Measurements from ENCODE around the gene ANAPC2.
A peak's percentile ranks its signal among the peaks of the same experiment; 100 is the strongest.

ANAPC2 gene

DNA sequence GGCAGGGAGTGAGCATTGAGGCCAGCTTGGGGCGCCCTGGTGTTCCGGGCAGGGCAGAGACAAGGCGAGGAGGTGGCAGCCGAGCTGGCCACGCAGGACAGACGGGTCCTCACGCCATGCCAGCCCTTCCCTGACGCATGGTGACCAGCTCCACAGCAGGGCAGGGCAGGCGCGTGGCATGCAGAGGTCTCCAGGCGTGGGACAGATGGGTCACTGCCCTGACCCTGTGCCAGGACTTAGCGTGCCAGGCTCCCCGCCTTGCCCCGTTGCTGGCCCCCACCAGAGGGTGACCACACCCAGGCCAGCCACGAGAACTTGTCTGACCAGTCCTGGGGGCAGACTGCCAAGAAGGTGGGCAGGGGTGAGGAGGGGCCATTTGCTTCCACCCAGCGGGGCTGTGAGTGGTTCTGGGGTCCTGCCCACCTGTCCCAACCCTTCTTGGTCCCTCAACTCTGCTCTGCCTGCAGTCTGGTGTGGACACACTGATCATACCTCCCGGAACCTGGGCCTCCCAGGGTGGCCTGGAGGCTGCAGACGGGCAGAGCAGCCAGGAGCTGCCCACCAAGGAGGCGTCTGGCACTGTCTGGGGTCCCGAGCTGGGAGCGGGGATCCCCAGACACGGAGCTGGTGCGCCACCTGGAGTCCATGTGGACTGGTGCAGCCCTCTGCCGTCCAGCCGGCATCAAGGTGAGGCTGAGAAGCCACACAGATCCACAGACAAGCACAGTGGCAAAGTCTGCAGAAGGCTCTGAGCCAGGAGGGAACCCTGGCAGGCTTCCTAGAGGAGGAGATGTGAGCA is 38.9 kb upstream of the ANAPC2 start, which contains the start of gene RNF224:
RNF224 (plus strand) TSS at position 449 of the 799 bp plus-strand sequence. CDS start 834 bp downstream, outside the sequence.
- DNase-seq (ENCODE audit: low read depth): no peak

DNA sequence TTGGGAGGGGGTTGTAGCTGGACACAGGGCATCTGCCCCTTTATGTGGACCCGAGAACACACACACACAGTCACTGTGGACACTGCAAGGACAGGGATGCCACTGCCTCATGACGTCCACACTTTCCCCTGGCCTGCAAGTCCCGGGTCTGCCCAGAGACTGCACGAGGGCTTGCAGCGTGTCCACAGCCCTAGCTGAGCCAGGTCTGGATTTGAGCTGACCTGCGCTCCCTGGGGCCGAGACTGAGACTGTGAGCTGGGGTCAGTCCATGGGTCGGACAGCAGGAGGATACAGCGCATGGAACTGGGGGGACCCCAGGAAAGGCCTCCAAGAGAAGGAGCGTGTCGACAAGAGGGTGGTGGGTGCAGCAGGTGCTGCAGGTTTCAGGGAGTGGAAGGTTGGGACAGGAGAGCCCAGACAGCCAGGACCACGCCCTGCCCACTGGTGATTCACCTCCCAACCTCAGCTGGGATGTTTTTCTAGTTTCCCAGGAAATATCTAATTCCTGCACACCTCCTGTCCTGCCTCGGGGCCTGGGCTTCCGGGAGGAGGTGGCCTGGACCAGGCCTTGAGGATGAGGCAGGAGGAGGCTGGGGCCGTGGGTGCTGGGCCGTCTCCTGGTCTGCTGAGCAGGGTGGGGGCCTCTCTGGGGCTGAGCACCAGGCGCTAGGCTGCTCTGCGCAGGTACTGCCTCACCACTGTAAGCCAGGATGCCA is 38.1 kb upstream of the ANAPC2 start:
- DNase-seq (ENCODE audit: low read depth): no peak

DNA sequence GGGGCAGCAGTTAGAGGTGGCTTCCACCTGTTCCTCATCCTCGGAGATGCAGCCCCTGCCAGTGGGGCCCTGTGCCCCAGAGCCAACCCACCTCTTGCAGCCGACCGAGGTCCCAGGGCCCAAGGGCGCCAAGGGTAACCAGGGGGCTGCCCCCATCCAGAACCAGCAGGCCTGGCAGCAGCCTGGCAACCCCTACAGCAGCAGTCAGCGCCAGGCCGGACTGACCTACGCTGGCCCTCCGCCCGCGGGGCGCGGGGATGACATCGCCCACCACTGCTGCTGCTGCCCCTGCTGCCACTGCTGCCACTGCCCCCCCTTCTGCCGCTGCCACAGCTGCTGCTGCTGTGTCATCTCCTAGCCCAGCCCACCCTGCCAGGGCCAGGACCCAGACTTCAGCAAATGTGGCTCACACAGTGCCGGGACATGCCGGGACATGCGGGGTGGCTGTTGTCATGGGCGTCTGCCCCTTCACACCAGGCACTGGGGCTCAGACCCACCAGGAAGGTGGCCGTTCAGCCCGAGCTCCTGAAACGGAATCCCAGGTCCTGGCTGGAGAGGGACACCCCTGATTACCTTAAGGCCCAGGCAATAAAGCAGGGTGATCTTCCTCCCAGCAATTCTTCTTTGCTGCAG is 37.5 kb upstream of the ANAPC2 start:
- no peak for DNase-seq (ENCODE audit: low read depth)

DNA sequence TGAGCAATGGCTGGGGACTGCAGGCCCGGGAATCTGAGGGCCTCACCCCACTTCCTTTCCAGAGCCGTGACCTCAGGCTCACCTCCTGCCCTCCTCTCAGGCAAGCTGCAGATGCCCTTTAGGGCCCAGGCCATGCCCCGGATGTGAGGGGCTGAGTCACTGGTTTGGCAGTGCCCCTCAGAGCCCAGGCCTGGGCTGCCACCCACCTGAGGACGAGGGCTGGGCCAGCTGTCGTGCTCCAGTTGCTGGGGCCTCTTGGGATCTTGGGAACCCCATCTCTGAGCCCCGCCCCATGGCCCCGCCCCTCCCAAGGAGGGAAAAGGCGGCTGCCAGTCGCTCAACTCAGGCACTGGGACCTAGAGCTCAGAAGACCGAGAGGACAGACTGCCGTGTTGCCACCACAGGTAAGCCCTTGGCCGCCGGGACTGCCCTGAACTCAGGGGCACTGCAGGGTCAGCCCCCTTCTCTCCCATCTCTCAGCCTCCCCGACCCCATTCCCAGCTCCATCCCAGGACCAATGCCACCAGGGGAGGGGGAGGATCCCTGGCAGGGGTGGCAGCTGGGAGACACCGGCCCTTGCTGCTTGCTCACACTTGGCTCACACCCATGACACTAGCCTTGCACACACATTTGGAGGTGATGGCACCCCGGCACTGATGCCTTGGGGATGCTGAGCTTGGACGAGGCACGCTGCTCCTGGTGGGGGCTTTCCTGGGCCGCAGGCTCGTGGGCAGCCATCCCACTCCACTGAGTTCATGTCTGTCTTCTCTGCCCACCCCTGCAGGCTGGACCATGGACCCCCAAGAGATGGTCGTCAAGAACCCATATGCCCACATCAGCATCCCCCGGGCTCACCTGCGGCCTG is 36.7 kb upstream of the ANAPC2 start, which contains the start of gene CYSRT1:
CYSRT1 (plus strand) TSS at position 345 of the 865 bp plus-strand sequence; CDS start at position 793, 448 bp downstream.
- no peak for DNase-seq (ENCODE audit: low read depth)

DNA sequence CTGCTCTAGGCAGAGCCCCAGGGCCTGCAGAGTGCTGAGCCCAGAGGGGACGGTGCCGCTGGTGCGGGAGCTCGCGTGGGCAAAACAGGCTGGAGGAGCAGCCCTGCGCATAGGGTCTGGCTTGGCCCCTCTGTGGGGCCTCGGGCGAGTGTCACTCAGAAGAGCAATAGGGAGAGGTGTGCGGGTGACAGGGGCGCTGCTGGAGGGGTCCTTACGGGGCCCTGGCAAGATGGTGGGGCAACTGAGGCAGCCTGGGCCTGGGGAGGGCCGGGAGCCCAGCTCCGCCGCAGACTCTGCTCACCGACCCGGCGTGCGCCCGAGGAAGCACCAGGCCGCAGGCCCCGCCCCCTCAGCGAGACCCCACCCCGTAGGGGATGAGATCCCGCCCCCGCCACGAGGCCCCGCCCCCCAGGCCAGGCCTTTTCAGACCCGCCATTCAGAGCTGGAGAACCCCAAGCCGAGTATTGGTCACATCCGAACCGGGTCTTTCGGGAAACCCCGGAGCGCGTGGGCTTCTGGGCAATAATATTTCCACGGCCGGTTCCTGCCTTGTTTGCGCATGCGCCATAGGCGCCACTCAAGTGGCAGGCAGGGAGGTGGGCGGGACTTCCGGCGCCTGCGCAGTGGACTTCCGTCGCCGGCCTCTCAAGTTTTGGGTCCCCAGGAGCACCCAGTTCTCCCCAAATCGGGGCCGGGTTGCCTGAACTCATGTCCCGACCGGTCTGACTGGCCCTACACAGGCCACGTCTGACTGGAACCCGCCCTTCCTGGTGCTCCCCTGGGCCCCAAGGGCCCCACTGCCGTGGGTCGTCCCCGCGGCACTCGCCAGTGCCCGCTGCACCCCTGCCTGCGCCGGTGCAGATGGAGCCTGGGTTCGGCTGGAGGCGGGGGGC is 35.0 kb upstream of the ANAPC2 start:
- peak; percentile 87 for DNase-seq (ENCODE audit: low read depth)

DNA sequence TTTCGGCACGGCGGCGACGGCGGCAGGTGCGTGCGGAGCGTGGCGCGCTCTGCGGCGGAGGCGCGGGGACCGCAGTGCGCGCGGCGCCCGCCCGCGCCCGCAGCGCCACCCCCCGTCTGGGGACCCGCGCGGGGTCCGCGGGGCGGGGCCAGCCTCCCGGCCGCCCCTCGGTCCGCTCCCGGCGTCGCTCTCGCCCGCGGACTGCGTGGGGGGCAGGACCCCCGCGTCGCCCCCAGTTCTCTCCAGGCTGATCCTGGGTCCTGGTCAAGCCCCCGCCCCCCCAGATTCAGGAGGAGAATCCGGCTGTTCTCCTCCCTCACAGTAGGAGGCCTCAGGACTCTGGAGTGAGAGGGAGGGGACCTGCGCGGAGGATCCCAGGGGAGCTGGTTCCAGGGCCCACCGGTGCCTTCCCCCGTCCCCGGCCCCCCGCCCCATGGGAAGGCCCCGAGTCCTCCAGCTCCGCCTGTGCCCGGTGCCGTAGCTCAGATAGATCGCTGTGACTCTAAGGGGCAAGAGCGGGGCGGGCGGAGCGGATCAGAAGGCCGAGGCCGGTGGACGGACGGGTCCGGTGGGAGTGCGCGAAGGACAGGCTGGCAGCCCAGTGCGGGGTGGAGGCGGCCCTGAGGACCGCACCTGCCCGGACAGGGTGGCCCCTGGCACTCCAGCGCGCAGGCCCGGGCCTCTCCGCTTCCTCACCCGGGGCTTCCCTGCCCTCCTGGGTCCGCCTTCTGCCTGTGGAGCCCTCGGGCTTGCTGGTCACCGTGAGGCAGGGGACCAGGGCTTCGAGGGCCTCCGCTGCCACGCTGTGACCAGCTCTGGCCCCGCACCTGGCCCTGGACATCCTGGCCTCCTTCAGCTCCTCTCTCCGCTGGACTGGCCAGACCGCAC is 34.1 kb upstream of the ANAPC2 start, which contains the start of gene RNF208:
RNF208 (minus strand) TSS at position 51 of the 888 bp plus-strand sequence. CDS start 1,028 bp downstream, outside the sequence.
- no peak for DNase-seq (ENCODE audit: low read depth)

DNA sequence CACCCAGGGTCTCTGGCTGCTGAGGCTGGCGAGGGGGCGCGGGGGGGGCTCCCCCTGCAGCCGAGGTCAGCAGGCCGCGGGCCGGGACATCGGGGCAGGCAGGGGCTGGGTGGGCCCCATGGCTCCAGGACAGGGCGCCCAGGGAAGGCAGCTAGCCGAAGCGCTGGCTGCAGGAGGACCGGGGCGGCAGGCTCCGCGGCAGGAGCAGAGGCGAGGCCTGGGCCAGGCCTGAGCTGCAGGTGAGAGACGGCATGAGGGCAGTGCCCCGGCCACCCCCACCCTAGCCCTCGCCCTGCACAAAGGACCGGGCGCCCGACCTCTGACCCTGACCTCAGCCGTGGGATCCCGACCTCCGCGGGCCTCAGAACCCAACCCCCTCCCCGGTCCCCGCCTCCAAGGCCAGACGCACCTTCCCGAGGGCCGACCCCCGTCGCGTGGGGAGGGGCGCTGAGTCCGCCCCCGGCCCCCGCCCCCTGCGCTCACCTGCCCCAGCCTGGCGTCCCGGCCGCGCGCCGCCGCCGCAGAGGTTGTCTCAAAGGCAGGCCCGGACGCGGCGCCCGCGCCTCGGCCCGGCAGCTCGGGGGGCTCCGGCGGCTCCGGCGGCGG is 33.2 kb upstream of the ANAPC2 start:
- no peak for DNase-seq (ENCODE audit: low read depth)

DNA sequence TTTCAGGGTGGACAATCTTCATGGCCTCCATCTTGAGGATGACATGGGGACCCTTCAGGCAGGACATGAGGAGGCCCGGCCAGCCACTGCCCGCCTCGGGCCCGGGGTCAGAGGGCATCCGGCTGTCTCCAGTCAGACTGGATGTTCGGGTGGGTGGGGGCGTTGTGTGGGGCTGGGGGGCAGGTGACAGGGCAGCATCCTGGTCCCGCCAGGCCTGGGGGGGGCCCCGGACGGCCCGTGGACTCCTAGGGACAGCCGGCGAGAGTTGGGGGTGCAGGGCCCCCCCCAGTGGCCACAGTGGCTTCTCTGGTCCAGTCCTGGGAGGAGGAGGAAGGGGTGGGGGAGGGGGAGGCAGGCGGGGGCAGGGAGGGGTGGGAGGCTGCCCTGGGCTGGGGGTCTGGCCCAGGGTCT is 32.7 kb upstream of the ANAPC2 start:
- no peak for DNase-seq (ENCODE audit: low read depth)

DNA sequence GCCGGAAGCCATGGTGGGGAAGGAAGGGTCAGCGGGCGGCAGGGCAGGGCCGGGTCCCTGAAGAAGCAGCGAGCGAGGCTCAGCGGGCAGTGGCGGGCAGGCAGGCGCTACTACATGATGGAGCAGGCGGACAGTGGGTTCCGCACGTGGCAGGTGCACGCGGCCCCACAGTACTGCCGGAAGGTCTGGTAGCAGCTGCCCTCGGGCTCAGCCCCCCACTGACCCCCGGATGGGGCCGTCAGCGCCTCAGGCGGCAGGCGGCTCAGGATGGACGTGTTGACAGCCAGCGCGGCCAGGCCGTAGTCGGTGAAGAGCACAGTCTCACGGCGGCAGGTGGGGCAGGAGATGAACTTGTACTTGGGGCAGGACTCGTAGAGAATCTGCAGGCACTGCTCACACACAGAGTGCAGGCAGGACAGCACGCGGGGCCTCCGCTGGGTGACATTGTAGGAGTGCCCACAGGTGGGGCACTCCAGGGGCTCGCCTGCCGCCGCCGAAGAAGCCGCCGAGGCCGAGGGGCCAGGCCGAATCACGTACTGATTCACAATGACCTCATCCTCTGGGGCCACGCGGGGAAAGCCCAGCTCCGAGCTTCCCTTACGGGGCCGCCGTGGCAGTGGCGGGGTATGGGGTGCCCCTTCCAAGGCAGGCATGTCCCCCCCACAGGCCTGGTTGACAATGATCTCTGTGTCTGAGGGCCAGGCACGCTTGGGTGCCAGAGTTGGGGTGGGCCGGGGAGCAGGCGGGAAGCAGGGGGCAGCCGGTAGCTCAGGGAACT is 32.1 kb upstream of the ANAPC2 start:
- no peak for DNase-seq (ENCODE audit: low read depth)

DNA sequence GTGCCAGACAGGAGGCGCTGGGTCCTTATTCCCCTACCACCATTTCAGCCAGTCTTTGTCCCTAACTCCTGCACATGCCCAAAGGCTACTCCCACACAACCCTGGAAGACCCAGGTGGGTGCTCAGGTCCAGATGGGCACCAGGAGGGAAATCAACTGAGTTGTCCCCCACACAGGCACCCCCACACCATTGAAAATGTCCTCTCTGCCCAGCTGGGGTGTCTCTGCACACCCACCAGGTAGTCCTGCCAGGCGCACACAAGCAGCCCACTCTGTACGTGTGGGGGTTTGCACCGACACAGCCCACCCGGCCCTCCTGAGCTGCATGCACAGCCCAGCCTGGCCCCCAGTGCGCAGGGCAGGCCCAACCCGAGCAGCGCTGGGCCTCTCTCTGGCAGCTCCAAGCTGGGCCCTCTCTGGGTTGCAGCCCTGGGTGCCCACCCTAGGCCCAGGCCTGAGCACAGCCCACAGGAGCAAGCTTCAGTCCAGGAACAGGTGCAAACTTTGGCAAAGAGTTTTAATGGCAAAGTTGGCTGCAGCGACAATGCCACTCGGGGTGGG is 31.5 kb upstream of the ANAPC2 start:
- DNase-seq (ENCODE audit: low read depth): no peak

DNA sequence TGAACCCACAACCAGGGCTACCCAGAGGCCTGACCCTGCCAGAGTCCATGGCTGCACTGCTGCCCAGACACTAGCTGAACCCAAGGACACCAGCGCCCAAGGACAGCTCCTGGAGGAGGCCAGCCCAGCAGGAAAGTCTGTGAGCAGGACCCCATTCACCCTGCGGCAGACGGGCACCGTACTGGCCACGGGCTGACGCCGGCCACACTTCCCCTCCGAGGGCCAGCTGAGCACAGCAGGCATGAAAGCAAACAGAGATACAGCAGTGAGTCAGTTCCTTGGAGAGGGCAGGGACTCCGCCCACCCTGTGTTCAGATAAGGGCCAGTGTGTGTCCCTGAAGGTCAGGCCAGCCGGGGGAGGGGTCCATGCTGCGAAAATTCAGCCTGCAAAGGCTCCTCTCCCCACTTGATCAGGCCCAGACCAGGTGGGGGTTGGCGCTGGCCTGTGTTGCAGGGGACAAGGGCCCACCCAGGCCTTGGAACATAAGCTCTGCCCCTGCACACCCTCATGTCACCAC is 30.5 kb upstream of the ANAPC2 start:
- no peak for DNase-seq (ENCODE audit: low read depth)

DNA sequence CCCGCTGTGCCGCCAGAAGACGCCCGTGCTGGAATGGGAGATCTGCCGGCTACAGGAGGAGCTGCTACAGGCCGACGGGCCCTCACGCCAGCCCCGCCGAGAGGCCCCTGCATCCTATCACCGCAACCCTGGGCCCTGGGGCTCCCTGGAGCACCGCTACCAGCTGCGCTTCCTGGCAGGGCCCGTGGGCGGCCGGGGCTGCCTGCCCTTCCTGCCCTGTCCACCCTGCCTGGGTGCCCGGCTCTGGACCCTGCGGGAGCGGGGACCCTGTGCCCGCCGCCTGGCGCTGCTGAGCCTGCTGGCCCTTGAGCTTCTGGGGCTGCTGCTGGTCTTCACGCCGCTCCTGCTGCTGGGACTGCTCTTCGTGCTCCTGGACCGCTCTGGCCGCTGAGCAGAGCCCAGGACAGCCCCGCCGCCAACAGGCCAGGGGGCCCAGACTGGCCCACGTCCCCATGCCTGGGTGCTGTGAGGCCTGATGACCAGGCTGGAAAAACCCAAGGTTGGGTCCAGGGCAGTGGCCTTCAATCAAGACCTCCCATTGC is 29.9 kb upstream of the ANAPC2 start:
- no peak for DNase-seq (ENCODE audit: low read depth)

DNA sequence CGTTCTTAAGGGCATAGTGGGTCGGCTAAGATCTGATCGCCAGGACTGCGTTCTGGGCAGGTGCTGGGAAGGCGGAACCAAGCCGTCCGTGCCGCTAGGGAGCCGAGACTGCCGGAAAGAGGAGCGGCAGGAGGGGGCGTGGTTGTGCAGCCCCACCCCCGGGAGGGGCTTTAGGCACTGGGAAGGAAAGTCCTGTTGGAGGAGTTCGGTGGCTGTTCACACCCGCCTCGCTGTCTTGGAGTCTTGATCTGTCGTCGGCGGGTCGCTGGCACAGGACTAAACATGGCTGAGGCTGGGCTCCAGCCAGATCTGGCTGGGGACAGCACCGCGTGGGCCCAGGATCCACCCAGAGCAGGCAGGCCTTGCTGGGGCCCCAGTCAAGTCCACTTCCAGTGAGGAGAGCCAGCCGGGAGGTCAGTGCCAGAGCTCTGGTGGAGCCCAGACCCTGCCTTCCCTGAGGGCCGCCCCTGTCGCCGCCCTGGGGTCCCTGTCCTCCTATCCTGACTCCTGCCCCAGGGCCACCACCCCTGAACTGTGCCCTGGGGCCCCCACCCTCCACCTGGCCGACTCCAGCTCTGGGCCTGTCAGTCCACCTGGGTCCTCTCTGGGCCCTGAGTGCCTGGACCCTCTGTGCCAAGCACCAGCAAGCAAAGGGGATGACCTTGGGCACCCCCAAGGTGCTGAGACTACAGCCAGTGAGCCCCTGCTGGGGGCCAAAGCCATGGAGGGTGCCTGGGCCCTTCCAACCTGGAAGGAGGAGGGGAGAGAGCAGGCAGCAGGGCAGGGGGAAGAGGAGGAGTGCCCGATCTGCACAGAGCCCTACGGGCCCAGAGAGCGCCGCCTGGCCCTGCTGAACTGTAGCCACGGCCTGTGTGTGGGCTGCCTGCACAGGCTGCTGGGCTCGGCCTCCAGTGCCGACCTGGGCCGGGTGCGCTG is 29.2 kb upstream of the ANAPC2 start:
- no peak for DNase-seq (ENCODE audit: low read depth)

DNA sequence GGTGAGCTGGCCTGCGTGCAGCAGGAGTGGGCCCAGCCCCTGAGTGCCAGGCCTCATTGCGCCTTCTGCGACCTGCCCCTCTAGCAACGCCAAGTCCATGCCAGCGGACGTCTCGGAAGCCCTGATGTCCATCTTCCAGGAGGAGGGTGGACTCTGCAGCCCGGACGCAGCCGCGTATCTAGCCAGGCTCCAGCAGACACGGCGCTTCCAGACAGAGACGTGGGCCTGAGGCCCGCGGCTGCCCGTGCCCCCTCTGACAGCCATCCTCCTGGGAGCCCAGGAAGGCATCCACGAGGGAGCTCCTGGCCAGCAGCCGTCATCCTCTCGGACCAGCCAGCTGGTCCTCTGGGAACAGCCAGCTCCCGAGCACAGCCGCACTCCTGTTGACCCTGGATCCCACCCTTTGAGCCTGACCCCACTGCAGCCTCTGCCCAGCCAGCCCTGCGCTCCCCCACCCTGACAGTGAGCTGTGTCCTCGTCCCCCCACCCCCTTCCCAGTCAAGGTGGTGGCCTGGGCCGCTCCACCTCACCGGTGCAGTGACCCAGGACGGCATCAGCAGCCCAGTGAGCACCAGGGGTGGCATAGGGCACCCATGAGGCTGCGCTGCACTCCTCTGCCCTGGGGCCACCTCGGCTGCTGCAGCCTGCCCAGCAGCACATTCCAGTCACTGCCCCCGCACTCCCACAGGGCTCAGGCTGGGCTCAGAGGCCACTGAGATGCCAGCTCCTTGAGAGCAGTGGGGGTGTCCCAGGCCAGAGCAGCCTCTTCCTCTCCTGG is 28.0 kb upstream of the ANAPC2 start:
- DNase-seq (ENCODE audit: low read depth): no peak

DNA sequence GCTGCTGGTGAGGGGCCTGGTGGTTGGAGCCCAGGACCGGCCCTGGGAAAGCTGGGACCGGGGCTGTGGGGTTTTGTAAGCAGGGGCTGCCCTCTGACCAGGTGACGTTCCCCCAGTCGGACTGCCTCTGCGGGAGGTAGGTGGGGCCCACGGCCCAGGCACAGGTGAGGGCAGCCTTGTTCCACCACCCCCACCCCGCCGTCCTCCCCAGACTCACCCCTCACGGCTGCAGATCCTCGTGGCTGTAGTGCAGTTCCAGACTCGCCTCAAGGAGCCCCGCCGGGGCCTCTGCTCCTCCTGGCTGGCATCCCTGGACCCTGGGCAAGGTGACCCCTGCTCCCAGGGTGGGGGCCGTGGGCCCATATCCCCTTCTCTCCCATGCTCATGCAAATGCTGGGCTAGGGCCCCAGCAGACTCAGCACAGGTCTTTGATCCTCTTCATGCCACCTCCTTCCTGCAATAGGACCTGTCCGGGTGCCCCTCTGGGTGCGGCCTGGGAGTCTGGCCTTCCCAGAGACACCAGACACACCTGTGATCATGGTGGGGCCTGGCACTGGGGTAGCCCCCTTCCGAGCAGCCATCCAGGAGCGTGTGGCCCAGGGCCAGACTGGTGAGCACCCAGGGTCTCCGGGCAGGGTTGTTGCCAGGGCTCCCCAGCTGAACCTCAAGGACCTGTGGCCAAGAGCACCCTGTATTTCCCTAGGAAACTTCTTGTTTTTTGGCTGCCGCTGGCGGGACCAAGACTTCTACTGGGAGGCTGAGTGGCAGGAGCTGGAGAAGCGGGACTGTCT is 27.0 kb upstream of the ANAPC2 start:
- no peak for DNase-seq (ENCODE audit: low read depth)

All from HS-27A (cell line).